Fibroblast of skin of right biceps (primary cell): Measurements from ENCODE around the gene ZNF862.
A peak's percentile ranks its signal among the peaks of the same experiment; 100 is the strongest.

Experiments used
- DNase-seq: peaks from one replicate; pipeline ENCODE4 v3.0.0-alpha.2; 2013

Gene ZNF862

GRCh38 chr7:149849174-149849573 is 11.0 kb downstream of the ZNF862 start:
- DNase-seq = no peak

GRCh38 chr7:149850007-149850594 is 11.9 kb downstream of the ZNF862 start:
- DNase-seq = no peak

DNA sequence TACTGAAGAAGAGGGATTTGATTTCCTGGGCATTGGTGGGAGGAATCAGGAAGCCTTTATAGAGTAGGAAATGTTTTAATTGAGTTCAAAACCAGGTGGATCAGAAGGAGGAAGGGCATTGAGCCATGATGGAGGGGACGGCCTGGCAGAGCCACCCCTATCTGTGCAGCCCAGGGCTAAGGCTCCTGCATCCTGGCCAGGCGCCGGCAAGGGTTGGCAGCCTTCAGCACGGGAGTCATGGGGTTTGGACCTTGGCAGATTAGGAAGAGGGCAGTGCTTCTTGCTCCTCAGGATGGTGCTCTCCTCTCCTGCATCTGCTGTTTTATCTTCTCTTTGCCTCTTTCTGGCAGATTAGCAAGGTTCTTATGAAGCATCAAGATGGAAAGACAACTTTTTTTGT is 12.5 kb downstream of the ZNF862 start:
- DNase-seq = no peak

- DNase-seq = no peak
These were observed 13.3 kb downstream of the ZNF862 start for GRCh38 chr7:149851449-149851848.

DNA sequence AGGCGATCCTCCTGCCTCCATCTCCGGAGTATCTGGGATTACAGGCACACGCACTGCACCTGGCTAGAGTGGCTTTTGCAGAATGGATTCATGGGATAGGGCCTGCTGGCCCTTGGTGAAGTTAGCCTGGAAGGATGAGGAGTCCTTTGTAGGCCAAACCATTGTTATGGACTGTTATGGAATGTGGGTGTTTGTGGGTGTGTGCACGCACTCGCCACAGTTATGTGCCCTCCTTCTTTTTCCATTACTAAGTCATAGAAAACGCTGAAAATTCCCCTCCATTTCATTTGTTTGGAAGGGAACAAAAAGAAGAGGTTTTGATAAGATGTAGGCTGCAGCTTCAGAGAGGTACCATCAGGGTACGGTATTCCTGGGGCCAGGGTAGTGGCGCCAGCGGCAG is 15.0 kb downstream of the ZNF862 start:
- no peak for DNase-seq

GRCh38 chr7:149854611-149855360 is 16.6 kb downstream of the ZNF862 start:
- DNase-seq = peak; percentile 59

DNA sequence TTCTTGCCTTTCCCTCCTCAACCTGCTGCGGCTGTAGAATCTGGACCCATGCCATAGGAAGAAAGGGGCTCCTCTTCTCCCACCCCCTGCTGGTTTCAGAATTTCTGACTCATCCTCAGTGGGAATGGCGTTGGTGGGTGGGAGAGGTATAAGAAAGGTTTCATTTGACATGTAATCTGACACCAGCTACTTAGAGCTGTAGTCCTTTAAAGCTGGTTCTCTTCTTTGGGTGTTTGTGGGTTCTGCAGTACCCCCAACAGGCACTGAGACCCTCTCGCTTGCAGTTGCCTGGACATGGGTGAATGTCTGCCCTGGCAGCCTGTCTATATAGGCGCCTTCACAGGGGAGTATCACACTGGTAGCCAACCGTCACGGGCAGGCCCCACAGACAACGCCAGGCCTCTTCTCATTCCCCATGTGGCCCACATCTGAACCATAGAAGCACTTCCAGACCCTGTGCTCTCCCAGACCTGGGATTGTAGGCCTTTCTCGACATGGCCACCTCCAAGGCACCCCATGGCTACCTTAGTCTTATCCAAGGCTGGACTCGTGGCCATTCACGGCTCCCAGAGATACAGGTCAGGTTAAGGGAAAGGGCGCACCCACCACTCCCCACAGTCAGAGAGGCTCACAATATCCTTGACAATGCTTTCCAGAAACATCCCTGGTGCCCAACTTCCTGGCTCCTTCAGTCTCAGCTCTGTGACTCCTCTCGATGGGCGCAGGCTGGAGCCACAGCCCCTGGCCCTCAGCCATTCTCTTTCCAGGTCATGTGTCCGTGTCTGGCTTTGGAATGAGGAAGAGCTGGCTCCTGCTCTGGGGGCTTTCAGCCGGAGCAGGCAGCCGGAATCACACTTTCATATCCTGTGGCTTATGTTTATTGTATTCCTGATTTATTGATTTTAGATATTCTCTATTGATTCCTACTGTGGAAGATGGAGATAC is 17.5 kb downstream of the ZNF862 start:
- peak; percentile 93 for DNase-seq

DNA sequence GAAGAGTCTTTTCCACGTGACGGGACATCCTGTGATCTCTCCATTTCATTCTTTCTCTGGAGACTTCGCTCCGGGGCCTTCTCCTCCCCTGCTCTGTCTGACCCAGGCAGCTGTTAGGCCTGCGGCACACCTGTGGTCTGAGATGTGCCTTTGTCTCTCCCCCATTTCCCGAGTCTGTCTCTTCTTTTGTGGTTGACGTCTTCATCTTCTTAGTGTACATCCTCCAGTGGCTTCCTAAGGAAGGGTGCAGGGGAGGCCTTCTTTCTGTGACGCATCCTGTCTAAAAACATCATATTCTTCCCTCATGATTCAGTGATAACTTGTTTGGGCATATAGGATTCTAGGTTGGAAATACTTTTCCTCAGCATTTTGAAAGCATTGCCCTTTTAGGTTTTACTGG is 18.4 kb downstream of the ZNF862 start:
- no peak for DNase-seq

DNA sequence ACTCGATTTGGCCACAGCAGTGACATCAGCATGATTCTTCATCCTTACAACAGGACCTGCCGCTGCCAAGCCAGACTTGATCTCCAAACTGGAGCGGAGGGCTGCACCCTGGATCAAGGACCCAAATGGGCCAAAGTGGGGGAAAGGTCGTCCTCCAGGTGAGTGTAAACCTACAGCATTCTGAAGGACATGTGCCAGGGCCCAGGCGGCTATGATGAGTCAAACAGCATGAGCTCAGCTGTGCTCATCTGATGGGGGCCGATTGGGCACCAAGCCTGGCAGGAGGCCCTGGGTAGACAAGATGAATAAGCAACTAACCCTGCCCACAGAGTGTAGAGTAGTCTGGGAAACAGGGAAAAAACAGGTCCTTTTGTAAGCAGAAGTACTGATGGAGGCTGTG is 21.2 kb downstream of the ZNF862 start:
- no peak for DNase-seq

- DNase-seq = no peak
These were observed 21.7 kb downstream of the ZNF862 start for GRCh38 chr7:149859876-149860275.

- no peak for DNase-seq
These were observed 22.9 kb downstream of the ZNF862 start for GRCh38 chr7:149860821-149861727.

- DNase-seq = no peak
These were observed 23.5 kb downstream of the ZNF862 start for GRCh38 chr7:149861728-149862045.

DNA sequence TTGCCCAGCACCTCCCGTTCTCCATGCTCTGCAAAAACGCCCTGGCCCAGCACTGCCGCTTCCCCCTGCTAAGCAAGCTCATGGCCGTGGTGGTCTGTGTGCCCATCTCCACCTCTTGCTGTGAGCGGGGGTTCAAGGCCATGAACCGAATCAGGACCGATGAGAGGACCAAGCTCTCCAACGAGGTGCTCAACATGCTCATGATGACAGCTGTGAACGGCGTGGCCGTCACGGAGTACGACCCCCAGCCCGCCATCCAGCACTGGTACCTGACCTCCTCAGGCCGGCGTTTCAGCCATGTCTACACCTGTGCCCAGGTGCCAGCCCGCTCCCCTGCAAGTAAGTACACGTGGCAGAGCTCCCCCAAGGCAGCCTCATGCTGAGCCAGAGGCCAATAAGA is 24.0 kb downstream of the ZNF862 start:
- DNase-seq = no peak

DNA sequence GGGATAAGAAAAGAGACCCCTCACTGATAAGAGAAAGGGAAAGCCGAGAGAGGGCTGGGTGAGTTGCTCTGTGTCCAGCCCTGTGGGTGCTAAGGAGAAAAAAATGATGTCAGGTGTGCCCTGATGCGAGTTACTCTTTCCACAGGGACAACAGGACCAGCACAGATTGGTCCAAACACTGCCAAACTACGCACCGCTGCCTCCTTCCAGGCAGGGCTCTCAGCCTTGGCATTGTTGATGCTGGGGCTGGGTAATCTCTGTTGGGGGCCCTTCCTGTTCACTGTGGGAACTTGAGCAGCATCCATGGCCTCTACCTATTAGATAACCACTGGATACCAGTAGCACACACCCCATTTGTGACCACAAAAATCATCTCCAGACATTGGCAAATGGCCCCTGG is 25.3 kb downstream of the ZNF862 start:
- no peak for DNase-seq

DNA sequence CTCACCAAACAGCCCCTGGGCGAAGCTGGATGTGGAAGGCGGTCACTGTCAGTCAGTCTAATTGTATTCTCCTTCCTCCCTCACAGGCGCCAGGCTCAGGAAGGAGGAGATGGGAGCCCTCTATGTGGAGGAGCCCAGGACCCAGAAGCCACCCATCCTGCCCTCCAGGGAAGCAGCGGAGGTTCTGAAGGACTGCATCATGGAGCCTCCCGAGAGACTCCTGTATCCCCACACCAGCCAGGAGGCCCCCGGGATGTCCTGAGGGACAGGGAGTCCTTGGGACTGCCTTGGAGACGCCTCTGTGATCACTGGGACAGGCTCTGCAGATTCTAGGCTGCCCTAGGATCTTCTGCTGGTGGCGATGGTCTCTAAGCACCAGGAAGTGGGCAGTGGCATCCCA is 25.8 kb downstream of the ZNF862 start:
- no peak for DNase-seq

- DNase-seq = no peak
These were observed 26.6 kb downstream of the ZNF862 start for GRCh38 chr7:149864751-149865150.

DNA sequence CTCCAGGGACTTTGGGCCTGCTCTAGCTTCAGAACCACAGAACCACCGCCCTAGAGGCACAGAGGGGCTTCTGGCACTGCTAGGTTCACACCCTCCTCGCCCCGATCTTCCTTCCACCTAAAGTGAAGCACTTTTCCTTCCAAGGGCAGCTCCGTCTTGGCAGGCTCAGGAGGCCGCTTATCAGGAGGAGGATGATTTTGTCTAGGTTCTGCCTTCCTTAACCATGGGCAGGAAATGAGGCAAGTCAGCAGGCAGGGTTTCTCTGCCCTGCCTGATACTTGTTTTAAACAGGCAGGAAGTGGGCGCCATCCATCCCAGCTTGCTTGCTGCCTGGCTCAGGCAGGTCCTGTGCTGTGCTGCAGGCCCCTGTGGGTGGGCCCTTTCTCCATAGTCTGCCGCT is 27.3 kb downstream of the ZNF862 start:
- peak; percentile 9 for DNase-seq

- no peak for DNase-seq
These were observed 28.1 kb downstream of the ZNF862 start for GRCh38 chr7:149866139-149866778.

DNA sequence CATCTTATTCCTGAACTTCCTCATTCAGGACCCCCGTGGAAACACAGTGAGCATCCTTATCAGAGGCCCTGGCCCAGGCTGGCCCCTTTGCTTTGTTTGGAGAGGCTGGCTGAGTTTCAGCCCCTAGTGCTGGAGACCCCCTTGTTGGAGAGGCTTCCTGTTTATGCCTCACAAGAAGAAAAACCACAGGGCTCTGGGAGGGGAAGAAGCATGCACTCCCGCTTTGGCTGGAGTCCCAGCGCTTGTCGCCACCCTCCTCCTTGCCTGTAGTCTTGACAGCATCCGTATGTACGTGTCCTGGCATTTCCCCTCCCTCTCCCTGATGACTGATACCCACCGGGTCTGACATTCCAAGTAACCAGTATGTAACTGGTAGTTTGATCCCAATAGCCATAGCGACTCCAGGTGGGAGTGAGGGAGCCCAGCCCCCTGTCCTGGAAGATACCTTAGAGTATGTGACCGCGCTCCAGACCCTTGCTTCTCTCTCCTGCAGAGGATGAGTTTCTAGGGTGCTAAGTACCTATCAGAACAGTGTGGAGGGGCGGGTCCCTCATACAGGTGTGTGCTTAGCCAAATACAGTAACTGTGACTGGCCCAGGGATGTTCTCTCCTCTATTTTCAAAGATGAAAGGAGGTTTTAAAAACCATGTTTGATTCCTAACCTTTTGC is 28.7 kb downstream of the ZNF862 start:
- DNase-seq = peak; percentile 78

DNA sequence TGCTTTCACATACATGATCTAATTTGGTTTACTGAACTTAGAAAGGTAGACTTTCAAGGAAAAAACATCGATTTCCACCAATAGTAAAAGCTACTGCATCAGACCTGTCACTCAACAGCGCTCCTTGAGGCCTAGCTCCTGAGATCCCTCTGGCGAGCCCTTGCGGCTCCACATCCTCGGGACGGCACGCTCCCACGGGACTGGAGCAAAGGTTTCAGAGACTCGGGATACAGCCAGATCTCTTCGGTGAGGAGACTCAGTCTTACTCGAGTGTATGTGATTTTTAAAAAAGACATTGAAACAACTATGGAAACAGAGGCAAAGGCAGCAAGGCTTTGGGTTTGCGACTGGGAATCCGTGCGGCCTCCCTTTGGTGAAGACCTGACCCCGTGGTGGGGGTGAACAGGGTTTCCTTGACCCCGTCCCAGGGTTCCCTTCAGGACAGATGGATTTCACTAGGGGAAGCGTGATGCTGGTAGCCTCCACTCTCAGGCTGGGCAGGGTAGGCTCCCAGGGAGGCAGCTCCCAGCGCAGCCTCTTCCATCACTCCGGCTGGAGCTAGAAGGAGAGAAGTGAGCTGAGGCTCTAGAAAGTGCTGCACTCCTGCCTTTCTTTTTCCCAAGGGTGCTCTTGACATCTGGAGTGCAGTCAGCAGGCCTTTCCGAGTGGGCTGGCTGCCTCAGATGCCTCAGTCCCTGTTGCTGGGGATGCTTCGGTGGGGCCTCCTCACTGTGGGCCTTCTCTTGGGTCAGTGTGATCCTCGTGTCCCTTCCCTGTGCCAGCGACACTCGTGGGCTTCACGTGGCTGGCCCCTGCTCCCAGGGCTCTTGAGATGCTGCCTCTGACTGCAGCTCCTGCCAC is 29.8 kb downstream of the ZNF862 start:
- DNase-seq = no peak
